Subcutaneous abdominal adipose tissue (tissue), 5 donors: ENCODE data around the gene F8.
"Not testable (repeated sequence)": the region's sequence is repeated elsewhere in the genome, so short reads cannot be mapped to it uniquely, and the experiment has no call there.

ENCODE experiments used
- H3K27ac ChIP-seq: one replicate; pipeline ENCODE4 v1.7.0; 2013; ENCODE audit warnings: low read depth, mild to moderate bottlenecking, inconsistent platforms, low read length, moderate library complexity
- H3K27me3 ChIP-seq, 5 donors: one replicate each; pipeline ENCODE4 v1.7.0; 2013; ENCODE audit warnings: low read length in 5 of 5, inconsistent platforms in 1 of 5; ENCODE audit not compliant: control insufficient read depth in 5 of 5, insufficient read depth in 4 of 5
- H3K36me3 ChIP-seq, 5 donors: one replicate each; pipeline ENCODE4 v1.7.0; 2013; ENCODE audit warnings: low read length in 5 of 5; ENCODE audit not compliant: control insufficient read depth in 5 of 5, insufficient read depth in 5 of 5
- H3K4me1 ChIP-seq, 5 donors: one replicate each; pipeline ENCODE4 v1.7.0; 2013; ENCODE audit warnings: low read length in 5 of 5, mild to moderate bottlenecking in 3 of 5, moderate library complexity in 1 of 5; ENCODE audit not compliant: control insufficient read depth in 5 of 5, insufficient read depth in 5 of 5
- H3K4me3 ChIP-seq, 5 donors: one replicate each; pipeline ENCODE4 v1.7.0; 2013; ENCODE audit warnings: low read length in 5 of 5, low read depth in 1 of 5
- H3K9ac ChIP-seq, 5 donors: one replicate each; pipeline ENCODE4 v1.7.0; 2013; ENCODE audit warnings: low read length in 5 of 5, mild to moderate bottlenecking in 4 of 5, moderate library complexity in 3 of 5
- H3K9me3 ChIP-seq, 5 donors: one replicate each; pipeline ENCODE4 v1.7.0; 2013; ENCODE audit warnings: low read length in 5 of 5; ENCODE audit not compliant: control insufficient read depth in 5 of 5
- donor health status: healthy.
- donor health status: healthy.
- donor health status: healthy.
- donor health status: healthy.
- donor health status: healthy.

The F8 gene

DNA sequence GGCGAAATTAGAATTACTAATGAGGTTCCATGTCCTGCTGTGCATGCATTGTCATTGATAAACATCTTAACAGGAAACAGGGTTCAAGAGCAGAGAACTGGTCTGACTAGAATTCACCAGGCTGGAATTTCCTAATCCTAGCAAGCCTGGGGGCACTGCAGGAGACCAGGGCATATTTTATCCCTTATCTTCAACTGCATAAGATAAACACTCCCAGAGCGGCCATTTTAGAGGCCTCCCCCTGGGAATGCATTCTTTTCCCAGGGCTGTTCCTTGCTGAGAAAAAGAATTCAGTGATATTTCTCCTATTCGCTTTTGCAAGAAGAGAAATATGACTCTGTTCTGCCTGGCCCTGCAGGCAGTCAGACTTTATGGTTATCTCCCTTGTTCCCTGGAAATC lies 66.7 kb downstream of the F8 start:
- H3K27me3 ChIP-seq, H3K27ac ChIP-seq, H3K36me3 ChIP-seq, H3K4me1 ChIP-seq, H3K4me3 ChIP-seq, H3K9ac ChIP-seq, H3K9me3 ChIP-seq: not testable (repeated sequence)

DNA sequence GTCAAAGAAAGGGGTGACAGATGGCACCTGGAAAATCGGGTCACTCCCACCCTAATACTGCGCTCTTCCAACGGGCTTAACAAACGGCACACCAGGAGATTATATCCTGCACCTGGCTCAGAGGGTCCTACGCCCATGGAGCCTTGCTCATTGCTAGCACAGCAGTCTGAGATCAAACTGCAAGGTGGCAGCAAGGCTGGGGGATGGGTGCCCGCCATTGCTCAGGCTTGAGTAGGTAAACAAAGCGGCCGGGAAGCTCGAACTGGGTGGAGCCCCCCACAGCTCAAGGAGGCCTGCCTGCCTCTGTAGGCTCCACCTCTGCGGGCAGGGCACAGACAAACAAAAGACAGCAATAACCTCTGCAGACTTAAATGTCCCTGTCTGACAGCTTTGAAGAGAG lies 83.3 kb downstream of the F8 start:
- not testable (repeated sequence) for H3K9ac ChIP-seq, H3K9me3 ChIP-seq, H3K4me3 ChIP-seq, H3K36me3 ChIP-seq, H3K27me3 ChIP-seq, H3K27ac ChIP-seq, H3K4me1 ChIP-seq

DNA sequence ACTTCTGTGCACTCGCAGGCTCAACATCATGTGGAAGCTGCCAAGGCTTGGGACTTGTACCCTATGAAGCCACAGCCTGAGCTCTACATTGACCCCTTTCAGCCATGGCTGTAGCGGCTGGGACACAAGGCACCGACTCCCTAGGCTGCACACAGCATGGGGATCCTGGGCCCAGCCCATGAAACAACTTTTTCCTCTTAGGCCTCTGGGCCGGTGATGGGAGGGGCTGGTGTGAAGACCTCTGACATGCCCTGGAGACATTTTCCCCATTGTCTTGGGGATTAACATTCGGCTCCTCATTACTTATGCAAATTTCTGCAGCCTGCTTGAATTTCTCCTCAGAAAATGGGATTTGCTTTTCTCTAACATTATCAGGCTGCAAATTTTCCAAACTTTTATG lies 97.8 kb downstream of the F8 start:
- not testable (repeated sequence) for H3K27ac ChIP-seq, H3K27me3 ChIP-seq, H3K9ac ChIP-seq, H3K4me1 ChIP-seq, H3K36me3 ChIP-seq, H3K4me3 ChIP-seq, H3K9me3 ChIP-seq

DNA sequence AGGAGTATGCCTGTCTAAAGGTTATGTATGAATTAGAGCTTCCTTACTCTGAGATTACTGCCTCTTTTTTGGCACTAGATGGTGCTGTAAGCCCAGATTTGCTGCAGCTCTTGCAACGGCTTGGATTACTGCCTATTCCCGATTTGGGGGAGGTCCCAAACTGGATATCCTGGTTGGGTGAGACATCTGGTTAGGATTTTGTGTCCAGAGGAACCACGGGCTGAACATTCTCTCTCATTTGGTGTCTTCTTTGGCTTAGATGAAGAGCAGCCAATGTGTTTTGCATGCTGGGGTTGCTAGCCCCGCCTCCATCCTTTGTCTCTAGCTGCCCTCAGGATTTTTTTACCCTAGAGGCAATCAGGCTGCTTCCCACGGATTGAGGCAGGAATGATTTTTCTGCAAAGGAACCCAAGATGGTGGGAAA lies 104.5 kb downstream of the F8 start:
- Histone ChIP-seq H3K27me3 (peaks cover 0 to 3% (median 0%) of the 10 kb centered on the region in 5 donors), H3K4me1 (peaks cover 0 to 6% (median 4%) of the 10 kb centered on the region in 5 donors), H3K4me3 (peak overlapping the region in 4 of 5 donors; percentile 33 to 53 (median 46)), H3K27ac (no peak overlapping the region), H3K36me3 (no peaks in the 10 kb centered on the region), H3K9ac (peak overlapping the region in 1 of 5 donors; percentile 26), H3K9me3 (peaks cover 0 to 2% (median 0%) of the 10 kb centered on the region in 5 donors)

DNA sequence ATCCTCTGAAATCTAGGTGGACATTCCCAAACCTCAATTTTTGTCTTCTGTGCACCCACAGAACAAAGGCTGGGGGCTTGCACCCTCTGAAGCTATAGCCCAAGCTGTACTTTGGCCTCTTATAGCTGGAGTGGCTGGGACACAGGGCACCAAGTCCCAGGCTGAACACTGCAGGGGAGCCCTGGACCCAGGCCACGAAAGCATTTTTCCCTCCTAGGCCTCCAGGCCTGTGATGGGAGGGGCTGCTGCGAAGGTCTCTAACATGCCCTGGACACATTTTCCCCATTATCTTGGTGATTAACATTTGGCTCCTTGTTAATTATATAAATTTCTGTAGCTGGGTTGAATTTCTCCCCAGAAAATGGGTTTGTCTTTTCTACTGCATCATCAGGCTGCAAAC lies 108.5 kb downstream of the F8 start:
- Histone ChIP-seq H3K9ac (no peak overlapping the region), H3K27me3 (peaks cover 0 to 3% (median 0%) of the 10 kb centered on the region in 5 donors), H3K36me3 (no peaks in the 10 kb centered on the region), H3K27ac (no peak overlapping the region), H3K4me1 (peaks cover 0 to 6% (median 4%) of the 10 kb centered on the region in 5 donors), H3K9me3 (peaks cover 0 to 5% (median 2%) of the 10 kb centered on the region in 5 donors), H3K4me3 (no peak overlapping the region)

DNA sequence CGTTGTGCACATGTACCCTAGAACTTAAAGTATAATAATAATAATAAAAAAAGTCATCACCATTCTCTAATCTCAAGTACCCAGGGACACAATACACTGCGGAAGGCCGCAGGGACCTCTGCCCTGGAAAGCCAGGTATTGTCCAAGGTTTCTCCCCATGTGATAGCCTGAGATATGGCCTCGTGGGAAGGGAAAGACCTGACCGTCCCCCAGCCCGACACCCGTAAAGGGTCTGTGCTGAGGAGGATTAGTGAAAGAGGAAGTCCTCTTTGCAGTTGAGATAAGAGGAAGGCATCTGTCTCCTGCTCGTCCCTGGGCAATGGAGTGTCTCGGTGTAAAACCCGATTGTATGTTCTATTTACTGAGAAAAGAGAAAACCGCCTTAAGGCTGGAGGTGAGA lies 112.0 kb downstream of the F8 start:
- not testable (repeated sequence) for H3K27me3 ChIP-seq, H3K4me3 ChIP-seq, H3K36me3 ChIP-seq, H3K9me3 ChIP-seq, H3K9ac ChIP-seq, H3K4me1 ChIP-seq, H3K27ac ChIP-seq

DNA sequence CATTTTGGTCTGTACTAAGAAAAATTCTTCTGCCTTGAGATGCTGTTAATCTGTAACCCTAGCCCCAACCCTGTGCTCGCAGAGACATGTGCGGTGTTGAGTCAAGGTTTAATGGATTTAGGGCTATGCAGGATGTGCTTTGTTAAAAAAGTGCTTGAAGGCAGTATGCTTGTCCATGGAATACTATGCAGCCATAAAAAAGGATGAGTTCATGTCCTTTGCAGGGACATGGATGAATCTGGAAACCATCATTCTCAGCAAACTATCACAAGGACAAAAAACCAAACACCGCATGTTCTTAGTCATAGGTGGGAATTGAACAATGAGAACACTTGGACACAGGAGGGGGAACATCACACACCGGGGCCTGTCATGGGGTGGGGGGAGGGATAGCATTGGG lies 112.5 kb downstream of the F8 start:
- H3K9ac ChIP-seq, H3K27ac ChIP-seq, H3K4me1 ChIP-seq, H3K4me3 ChIP-seq, H3K36me3 ChIP-seq, H3K9me3 ChIP-seq, H3K27me3 ChIP-seq: not testable (repeated sequence)

DNA sequence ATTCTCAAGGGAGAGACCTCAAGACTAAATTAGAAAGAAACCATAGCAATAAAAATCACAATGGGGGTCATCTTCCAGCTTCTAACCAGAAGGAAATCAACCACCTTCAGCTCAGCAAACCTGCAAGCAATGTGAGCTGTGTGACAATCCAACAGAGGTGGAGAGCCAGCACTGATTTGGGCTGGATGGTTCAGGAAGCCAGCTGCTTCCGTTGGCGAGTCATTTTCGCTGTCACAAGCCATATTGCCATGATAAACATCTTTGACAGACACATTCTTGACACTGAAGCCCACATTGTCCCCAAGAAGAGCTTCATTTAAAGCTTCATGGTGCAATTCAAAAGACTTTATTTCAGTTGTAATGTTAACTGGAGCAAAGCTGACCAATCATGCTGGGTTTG lies 113.7 kb downstream of the F8 start:
- Histone ChIP-seq H3K36me3 (no peaks in the 10 kb centered on the region), H3K27me3 (no peaks in the 10 kb centered on the region), H3K4me3 (no peak overlapping the region), H3K9me3 (peaks cover 0 to 5% (median 2%) of the 10 kb centered on the region in 5 donors), H3K4me1 (no peaks in the 10 kb centered on the region), H3K27ac (no peak overlapping the region), H3K9ac (no peak overlapping the region)

DNA sequence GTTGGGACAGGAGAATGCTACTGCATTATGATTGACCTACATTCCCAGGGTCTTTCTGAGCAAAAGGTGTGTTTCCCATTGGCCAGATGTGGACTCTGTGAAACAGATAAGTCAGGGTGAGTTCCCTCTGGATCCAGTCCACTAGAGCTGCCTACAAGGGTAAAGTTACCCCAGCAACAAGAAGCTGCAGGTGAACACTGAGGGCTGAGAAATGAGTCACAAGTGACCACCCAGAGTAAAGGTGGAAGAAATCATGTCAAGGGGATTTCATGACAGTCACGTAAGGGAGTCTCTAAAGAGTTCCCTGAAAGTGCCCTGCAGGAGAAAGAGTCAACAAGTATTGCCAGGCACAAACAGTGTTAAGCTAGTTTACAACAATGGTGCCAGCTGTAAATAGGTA lies 120.1 kb downstream of the F8 start:
- Histone ChIP-seq H3K9me3 (no peaks in the 10 kb centered on the region), H3K9ac (no peak overlapping the region), H3K4me1 (no peaks in the 10 kb centered on the region), H3K27ac (no peak overlapping the region), H3K4me3 (no peak overlapping the region), H3K27me3 (no peaks in the 10 kb centered on the region), H3K36me3 (peaks cover 0 to 4% (median 0%) of the 10 kb centered on the region in 5 donors)

DNA sequence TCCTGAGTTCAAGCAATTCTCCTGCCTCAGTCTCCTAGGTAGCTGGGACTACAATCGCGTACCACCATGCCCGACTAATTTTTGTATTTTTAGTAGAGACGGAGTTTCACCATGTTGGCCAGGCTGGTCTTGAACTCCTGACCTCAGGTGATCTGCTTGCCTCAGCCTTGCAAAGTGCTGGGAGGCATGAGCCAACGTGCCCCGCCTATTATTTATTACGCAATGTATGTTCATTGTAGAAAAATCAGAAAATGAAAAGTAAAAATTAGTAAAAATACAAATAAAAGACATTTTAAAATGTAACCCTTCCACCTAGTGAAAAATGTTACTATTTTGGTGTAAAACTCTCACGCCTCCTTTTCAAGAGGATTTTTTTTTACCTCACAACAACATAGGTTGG lies 122.2 kb downstream of the F8 start:
- no peaks in the 10 kb centered on the region for H3K9me3 ChIP-seq
- H3K4me3 ChIP-seq, result no peak overlapping the region
- no peak overlapping the region for H3K27ac ChIP-seq
- no peak overlapping the region for H3K9ac ChIP-seq
- H3K36me3 ChIP-seq, result peaks cover 0 to 7% (median 0%) of the 10 kb centered on the region in 5 donors
- no peaks in the 10 kb centered on the region for H3K27me3 ChIP-seq
- no peaks in the 10 kb centered on the region for H3K4me1 ChIP-seq

DNA sequence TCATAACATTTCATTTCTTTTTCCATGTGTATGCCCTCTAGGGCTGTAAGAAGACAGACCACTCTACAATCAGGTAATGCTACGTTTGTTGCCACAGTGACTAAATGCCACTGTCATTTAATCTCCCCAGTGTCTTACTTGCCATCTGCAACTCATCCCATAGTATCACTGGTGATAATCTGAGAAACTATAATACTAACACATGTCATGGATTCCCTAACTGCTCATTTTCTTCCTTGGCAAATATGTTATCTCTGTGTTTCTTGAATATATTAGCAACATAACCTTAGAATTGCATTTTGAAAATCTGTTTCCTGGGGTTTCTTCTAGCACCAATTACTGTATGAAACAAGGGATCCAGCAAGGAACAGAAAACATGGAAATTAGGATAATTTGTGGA lies 130.2 kb downstream of the F8 start:
- Histone ChIP-seq H3K27ac (no peak overlapping the region), H3K9ac (no peak overlapping the region), H3K9me3 (no peaks in the 10 kb centered on the region), H3K27me3 (no peaks in the 10 kb centered on the region), H3K36me3 (peaks cover 0 to 3% (median 0%) of the 10 kb centered on the region in 5 donors), H3K4me3 (no peak overlapping the region), H3K4me1 (peaks cover 0 to 5% (median 0%) of the 10 kb centered on the region in 5 donors)
